GM21786 (cell line): ENCODE data around the gene HBB.
"Not testable (repeated sequence)": the region's sequence is repeated elsewhere in the genome, so short reads cannot be mapped to it uniquely, and the experiment has no call there.

Source experiments
- ATAC-seq: cut with Tn5 transposase; IDR thresholded peaks from one replicate; pipeline ENCODE4 v1.9.1; 2021; ENCODE audit not compliant: unreplicated experiment

HBB gene

GRCh38 chr11:5226732-5227310 lies at the start of gene HBB:
Gene HBB, minus strand, starts transcription at chr11:5227071. Its CDS starts 50 bp downstream, at chr11:5227021.
- no peak for ATAC-seq

GRCh38 chr11:5275369-5276110 lies 48.7 kb upstream of the HBB start:
- no peak for ATAC-seq

GRCh38 chr11:5274395-5274794 lies 47.5 kb upstream of the HBB start:
- no peak for ATAC-seq

- no peak for ATAC-seq
Observed at GRCh38 chr11:5272395-5273017, 45.6 kb upstream of the HBB start.

GRCh38 chr11:5269715-5270147 lies 42.9 kb upstream of the HBB start, which contains the start of gene HBE1:
Gene HBE1, minus strand, starts transcription at chr11:5269945. Its CDS starts 55 bp downstream, at chr11:5269890.
- ATAC-seq = no peak

GRCh38 chr11:5267033-5267563 lies 40.2 kb upstream of the HBB start:
- no peak for ATAC-seq

- ATAC-seq = no peak
Observed at GRCh38 chr11:5266609-5267008, 39.7 kb upstream of the HBB start.

GRCh38 chr11:5265832-5266231 lies 39.0 kb upstream of the HBB start:
- ATAC-seq = no peak

- ATAC-seq = no peak
Observed at GRCh38 chr11:5258543-5259262, 31.8 kb upstream of the HBB start.

- ATAC-seq = no peak
Observed at GRCh38 chr11:5257296-5257695, 30.4 kb upstream of the HBB start.

GRCh38 chr11:5254646-5255413 lies 28.0 kb upstream of the HBB start, which contains the start of gene HBG2:
Gene HBG2, minus strand, starts transcription at chr11:5254781. Its CDS starts 53 bp downstream, at chr11:5254728.
- not testable (repeated sequence) for ATAC-seq

- not testable (repeated sequence) for ATAC-seq
Observed at GRCh38 chr11:5254023-5254422, 27.2 kb upstream of the HBB start.

- not testable (repeated sequence) for ATAC-seq
Observed at GRCh38 chr11:5253440-5253839, 26.6 kb upstream of the HBB start.

- ATAC-seq = no peak
Observed at GRCh38 chr11:5252919-5253265, 26.0 kb upstream of the HBB start.

- ATAC-seq = no peak
Observed at GRCh38 chr11:5252192-5252918, 25.5 kb upstream of the HBB start.

GRCh38 chr11:5251746-5252145 lies 24.9 kb upstream of the HBB start:
- no peak for ATAC-seq

- no peak for ATAC-seq
Observed at GRCh38 chr11:5250543-5251204, 23.8 kb upstream of the HBB start.

- not testable (repeated sequence) for ATAC-seq
Observed at GRCh38 chr11:5249807-5250396, 23.0 kb upstream of the HBB start, which contains the start of gene HBG1. Gene HBG1, minus strand, starts transcription at chr11:5249857. Its CDS starts 53 bp downstream, at chr11:5249804.

- not testable (repeated sequence) for ATAC-seq
Observed at GRCh38 chr11:5248498-5248897, 21.6 kb upstream of the HBB start.
